Embryonic facial prominence (tissue), 1 donor: Measurements from ENCODE around the gene SNTG2.
"Not testable (repeated sequence)": the region's sequence is repeated elsewhere in the genome, so short reads cannot be mapped to it uniquely, and the experiment has no call there.

Experiments
- DNase-seq: peaks from one replicate; pipeline ENCODE4 v3.0.0-alpha.2; 2016; ENCODE audit errors: extremely low spot score

Gene SNTG2

DNA sequence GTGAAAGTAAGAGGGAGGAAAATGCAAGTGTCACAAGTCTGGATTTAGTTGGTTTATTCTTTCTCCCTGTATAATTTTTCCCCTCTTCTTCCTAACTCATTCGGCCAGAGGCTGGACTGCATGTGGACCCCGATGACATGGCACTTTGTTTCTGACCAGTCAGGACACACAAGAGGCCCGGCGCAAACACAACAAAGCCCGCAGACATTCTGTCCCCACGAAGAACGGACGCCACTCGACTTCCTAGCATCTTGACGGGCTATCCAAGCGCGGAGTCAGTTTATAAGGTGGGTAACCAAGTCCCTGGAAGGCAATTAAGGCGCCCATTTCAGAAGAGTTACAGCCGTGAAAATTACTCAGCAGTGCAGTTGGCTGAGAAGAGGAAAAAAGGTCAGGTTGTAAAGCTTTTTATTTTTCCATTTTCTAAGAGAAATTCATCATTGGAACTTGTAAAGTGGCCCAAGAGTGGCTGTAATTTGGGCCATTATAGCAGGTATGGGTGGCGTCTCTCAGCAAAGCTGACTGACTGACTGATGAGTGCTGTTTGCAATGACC is 462.6 kb downstream of the SNTG2 start, which contains the start of gene TPO:
TSS of gene TPO (plus strand) at position 308 of the 555 bp plus-strand sequence. CDS start 946 bp downstream, outside the sequence.
- DNase-seq: no peak

- DNase-seq: no peak
Observed at GRCh38 chr2:1414121-1414520, 463.5 kb downstream of the SNTG2 start.

DNA sequence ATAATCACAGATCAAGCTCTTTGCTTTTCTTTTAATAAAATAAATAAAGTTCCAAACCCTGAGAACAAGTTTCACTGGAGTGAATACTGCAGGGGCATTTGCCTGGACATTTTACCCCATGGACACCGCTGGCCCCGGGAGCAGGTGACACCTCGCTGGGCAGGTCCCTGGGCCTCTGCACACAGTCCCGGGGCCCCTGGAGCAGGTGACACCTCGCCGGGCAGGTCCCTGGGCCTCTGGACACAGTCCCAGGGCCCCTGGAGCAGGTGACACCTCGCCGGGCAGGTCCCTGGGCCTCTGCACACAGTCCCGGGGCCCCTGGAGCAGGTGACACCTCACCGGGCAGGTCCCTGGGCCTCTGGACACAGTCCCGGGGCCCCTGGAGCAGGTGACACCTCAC is 464.3 kb downstream of the SNTG2 start:
- not testable (repeated sequence) for DNase-seq

DNA sequence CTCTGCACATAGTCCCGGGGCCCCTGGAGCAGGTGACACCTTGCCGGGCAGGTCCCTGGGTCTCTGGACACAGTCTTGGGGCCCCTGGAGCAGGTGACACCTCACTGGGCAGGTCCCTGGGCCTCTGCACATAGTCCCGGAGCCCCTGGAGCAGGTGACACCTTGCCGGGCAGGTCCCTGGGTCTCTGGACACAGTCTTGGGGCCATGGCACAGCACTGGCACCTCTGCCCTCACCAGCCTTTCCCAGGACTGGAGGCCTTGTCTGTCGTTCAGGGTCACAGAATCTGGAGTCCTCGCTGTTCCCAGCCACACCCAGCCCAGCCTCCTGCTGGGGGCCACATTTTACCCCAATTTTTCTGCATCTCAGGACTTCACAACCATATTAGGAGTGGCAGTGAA is 464.9 kb downstream of the SNTG2 start:
- no peak for DNase-seq
